GM12878 (cell line): ENCODE results near the gene NAV1. TPM values are rescaled to one million over a fixed set of nuclear protein-coding genes. Genes with fewer than 3 reads are reported as not detected.

Experiments
- ATAC-seq: fragments of 200-7000 bp; cut with Tn5 transposase; 3 replicates; pipeline ENCODE4 v1.9.1; 2020; ENCODE audit warnings: mild to moderate bottlenecking, moderate library complexity
- BruUV-seq: library from RNA; stranded (reverse); fragments of 400-500 nt; replicated peaks from 2 replicates; lab custom pipeline; 2021; lab: Mats Ljungman, UMichigan
- CTCF ChIA-PET: fragments of 300-600 bp; sonication (Branson Sonifier 250); formaldehyde crosslinking; extraction: SDS; loops from one replicate; lab custom pipeline; 2021; ENCODE audit warnings: inconsistent platforms; lab: Yijun Ruan, JAX
- POLR2A ChIA-PET: fragments of 350-600 bp; formaldehyde crosslinking; extraction: SDS; loops from one replicate; lab custom pipeline; 2021; ENCODE audit warnings: inconsistent platforms; lab: Charles Lee
- RAD21 ChIA-PET: fragments of 300-600 bp; sonication (Branson Sonifier 250); formaldehyde crosslinking; loops from one replicate; lab custom pipeline; 2023; ENCODE audit warnings: antibody characterized with exemption; ENCODE audit not compliant: unreplicated experiment; lab: Charles Lee
- SMC1A ChIA-PET: fragments of 300-600 bp; sonication (Branson Sonifier 250); formaldehyde crosslinking; loops from one replicate; lab custom pipeline; 2023; ENCODE audit not compliant: unreplicated experiment, uncharacterized antibody; lab: Charles Lee
- DNase-seq: peaks from one replicate; pipeline ENCODE4 v3.0.0-alpha.2; 2011; ENCODE audit warnings: low read depth, low spot score
- FAIRE-seq: peaks from 3 replicates; lab custom pipeline; 2011; peaks lifted over from hg19 to GRCh38; lab: Jason Lieb, UNC
- H2AFZ ChIP-seq: 2 replicates; pipeline ENCODE4 v1.6.0; 2011; ENCODE audit warnings: low read depth, low read length, control low read depth; ENCODE audit not compliant: control insufficient read depth
- H3K27ac ChIP-seq: 2 replicates; pipeline ENCODE4 v1.5.1; 2011; ENCODE audit warnings: control low read depth; ENCODE audit not compliant: control insufficient read depth, insufficient read depth
- H3K27me3 ChIP-seq, 2 experiments: replicated peaks in 1 of 2; 2 replicates each; pipeline versions ENCODE4 v1.6.0 to v1.6.1; 2011; ENCODE audit warnings: low read length in 1 of 2; ENCODE audit not compliant: control insufficient read depth in 2 of 2, insufficient read depth in 2 of 2
- H3K36me3 ChIP-seq, 2 experiments: 2 replicates each; pipeline ENCODE4 v1.5.1; 2011; ENCODE audit warnings: low read length in 1 of 2; ENCODE audit not compliant: control insufficient read depth in 2 of 2, insufficient read depth in 2 of 2
- H3K4me1 ChIP-seq: 2 replicates; pipeline ENCODE4 v1.6.1; 2011; ENCODE audit warnings: mild to moderate bottlenecking, low read length, moderate library complexity, mixed read lengths; ENCODE audit not compliant: control insufficient read depth, insufficient read depth
- H3K4me2 ChIP-seq: 2 replicates; pipeline ENCODE4 v1.6.0; 2011; ENCODE audit warnings: control low read depth; ENCODE audit not compliant: control insufficient read depth, insufficient read depth
- H3K4me3 ChIP-seq: fragments of 200-600 bp; sonication (generic); 2 replicates; pipeline ENCODE4 v1.5.1; 2016
- H3K79me2 ChIP-seq: 2 replicates; pipeline ENCODE4 v1.6.0; 2011; ENCODE audit warnings: low read length; ENCODE audit not compliant: control insufficient read depth, insufficient read depth
- H3K9ac ChIP-seq: 2 replicates; pipeline ENCODE4 v1.8.0; 2011; ENCODE audit warnings: low read length, control low read depth, mixed read lengths; ENCODE audit not compliant: control insufficient read depth, insufficient read depth
- H3K9me3 ChIP-seq: replicated peaks from 3 replicates; pipeline ENCODE4 v1.5.1; 2011; ENCODE audit warnings: mild to moderate bottlenecking, low read length; ENCODE audit not compliant: control insufficient read depth, insufficient read depth
- H4K20me1 ChIP-seq: 2 replicates; pipeline ENCODE4 v1.6.0; 2011; ENCODE audit not compliant: control insufficient read depth, insufficient read depth
- BMI1 ChIP-seq: fragments of 450-650 bp; IDR thresholded peaks from 2 replicates; pipeline ENCODE4 v1.6.1; 2016; ENCODE audit warnings: mild to moderate bottlenecking, moderate library complexity, borderline replicate concordance
- EGR1 ChIP-seq, 2 experiments: IDR thresholded peaks; 1 replicate in 1 of 2; 2 replicates in 1 of 2; pipeline ENCODE4 v1.6.1; 2011 to 2012; ENCODE audit warnings: low read depth in 2 of 2, low read length in 2 of 2, borderline replicate concordance in 1 of 2, mild to moderate bottlenecking in 1 of 2, moderate library complexity in 1 of 2
- JUND ChIP-seq: IDR thresholded peaks from 2 replicates; pipeline ENCODE4 v1.6.1; 2012; ENCODE audit warnings: low read depth, mild to moderate bottlenecking, low read length, improper control_type of control experiment, moderate library complexity
- MYB ChIP-seq: fragments of 150-350 bp; IDR thresholded peaks from 2 replicates; pipeline ENCODE4 v1.6.1; 2014; ENCODE audit warnings: mild to moderate bottlenecking, low read depth, low read length, borderline replicate concordance
- NFIC ChIP-seq: IDR thresholded peaks from 2 replicates; pipeline ENCODE4 v1.6.1; 2012; ENCODE audit warnings: low read depth, mild to moderate bottlenecking, inconsistent platforms, low read length, moderate library complexity
- SMC3 ChIP-seq: IDR thresholded peaks from 2 replicates; pipeline ENCODE4 v1.6.1; 2011; ENCODE audit warnings: low read length, improper control_type of control experiment, borderline replicate concordance
- TCF12 ChIP-seq: IDR thresholded peaks from 2 replicates; pipeline ENCODE4 v1.6.1; 2011; ENCODE audit warnings: low read depth, mild to moderate bottlenecking, low read length
- ZNF207 ChIP-seq: fragments of 450-650 bp; IDR thresholded peaks from 2 replicates; pipeline ENCODE4 v1.6.1; 2014; ENCODE audit warnings: antibody characterized with exemption, mild to moderate bottlenecking, borderline replicate concordance
- ZNF217 ChIP-seq: fragments of 450-650 bp; IDR thresholded peaks from 2 replicates; pipeline ENCODE4 v1.6.1; 2017; ENCODE audit warnings: antibody characterized with exemption, mild to moderate bottlenecking
- WGBS: methylation state at CpG from one replicate; pipeline ENCODE4 v1.1.6; 2016; ENCODE audit warnings: low lambda C conversion rate; ENCODE audit not compliant: insufficient replicate concordance, insufficient coverage; ENCODE audit errors: missing lambda C conversion rate; 5-methylcytosine and 5-hydroxymethylcytosine counted together
- in situ Hi-C: fragments of 300-500 bp; cut with MboI; formaldehyde crosslinking; loops from 9 replicates; pipeline ENCODE4 v1.14.3; 2018; ENCODE audit warnings: mixed read lengths
- intact Hi-C: fragments of 100-400 bp; cut with micrococcal nuclease; formaldehyde crosslinking; loops from one replicate; pipeline ENCODE4 v1.14.2; 2022; ENCODE audit not compliant: unreplicated experiment
- polyA plus RNA-seq, 11 experiments: library from polyadenylated mRNA; depleted of rRNA in 4 of 11; unstranded in 6 of 11; stranded (reverse) in 5 of 11; fragments of >200 nt; fragmentation: Nextera tagmentation in 4 of 11; fragmentation: Illumina TruSeq in 1 of 11; extraction: Ambion mirVana in 4 of 11; extraction: Trizol in 1 of 11; gene quantifications; 1 replicate in 1 of 11; 2 replicates in 10 of 11; pipeline versions ENCODE4 v1.2.1 to v1.2.3, GENCODE V29; 2011 to 2016; ENCODE audit warnings: inconsistent platforms in 2 of 11, missing spikeins in 2 of 11, low read depth in 1 of 11
- total RNA-seq, 4 experiments: library from RNA; depleted of rRNA in 3 of 4; stranded (reverse); fragments of >200 nt in 3 of 4; fragmentation: Illumina TruSeq in 1 of 4; extraction: Trizol in 1 of 4; gene quantifications; 2 replicates each; pipeline versions ENCODE4 v1.2.1 to v1.2.3, GENCODE V29; 2013 to 2021

Gene NAV1
- total and polyA plus RNA-seq, 10 of the 15 experiments (the other 5 are each of a cell fraction or from before 2014, with no cell fraction given) = 0.04 to 1.3 (median 0.36) TPM

DNA sequence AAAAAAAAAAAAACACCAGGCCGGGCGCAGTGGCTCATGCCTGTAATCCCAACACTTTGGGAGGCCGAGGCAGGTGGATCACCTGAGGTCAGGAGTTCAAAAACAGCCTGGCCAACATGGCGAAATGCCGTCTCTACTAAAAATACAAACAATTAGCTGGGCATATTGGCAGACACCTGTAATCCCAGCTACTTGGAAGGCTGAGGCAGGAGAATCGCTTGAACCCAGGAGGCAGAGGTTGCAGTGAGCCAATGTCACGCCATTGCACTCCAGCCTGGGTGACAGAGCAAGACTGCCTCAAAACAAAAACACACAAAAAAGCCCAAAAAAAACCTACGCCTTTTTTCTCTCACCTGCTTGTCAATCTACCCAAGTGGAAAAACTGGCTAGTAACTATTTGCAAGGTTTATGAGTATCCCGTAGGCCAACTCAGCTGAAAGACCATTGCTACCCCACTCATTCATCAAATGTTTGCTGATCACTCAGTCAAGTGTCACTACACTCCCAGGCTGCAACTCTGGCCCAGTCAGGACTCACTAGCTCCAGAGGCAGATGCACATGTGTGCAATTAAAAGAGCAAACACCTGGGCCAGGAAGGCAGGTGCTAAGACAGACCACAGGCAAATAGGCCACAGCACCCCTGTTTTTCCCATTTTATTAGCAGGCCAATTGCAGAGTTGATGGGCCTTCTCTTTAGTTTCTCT lies 34.0 kb upstream of the NAV1 start:
- ChIA-PET POLR2A (no interaction called here), RAD21 (interaction anchor here (1.8 to 15.3 kb wide), 3 partner anchors 8 to 57 kb away, joined by 5 to 505 read pairs (median 22); no protein-coding TSS in a partner anchor), CTCF (interaction anchor here (1.0 to 13.1 kb wide), 5 partner anchors 7 to 69 kb away, joined by 3 to 198 read pairs (median 19); no protein-coding TSS in a partner anchor)
- no peaks in the 10 kb centered on the region for H4K20me1 ChIP-seq
- ATAC-seq (no peak), DNase-seq (no peak), FAIRE-seq (no peak)
- intact Hi-C loops (no loop called here), in situ Hi-C loops (no loop called here)
- H3K4me1 ChIP-seq = peaks cover 19% of the 10 kb centered on the region
- no TSS peak for BruUV-seq
- H2AFZ ChIP-seq = no peak overlapping the region
- no peaks in the 10 kb centered on the region; a peak in 1 of 4 replicates for H3K36me3 ChIP-seq
- H3K27me3 ChIP-seq = no peaks in the 10 kb centered on the region
- H3K9me3 ChIP-seq = no peaks in the 10 kb centered on the region
- H3K27ac ChIP-seq = no peak overlapping the region
- WGBS = 77% methylated on average over 7 of the region's 9 CpGs
- peaks cover 29% of the 10 kb centered on the region for H3K79me2 ChIP-seq
- H3K4me2 ChIP-seq = peak overlapping the region; percentile 98
- H3K4me3 ChIP-seq = peak overlapping the region; percentile 95; the same call in 1 of the 2 replicates
- no peak overlapping the region for H3K9ac ChIP-seq
- no peak for TF ChIP-seq SMC3
- no peak for TF ChIP-seq EGR1 (IDR thresholded peaks at IDR 0.05; ENCODE audit: borderline replicate concordance in 1 of 2, low read depth in 2 of 2, low read length in 2 of 2)
- no peak for TF ChIP-seq NFIC
- no peak for TF ChIP-seq BMI1
- no peak for TF ChIP-seq JUND
- no peak for TF ChIP-seq ZNF217
- no peak for TF ChIP-seq ZNF207
- TF ChIP-seq TCF12 = no peak
- no peak for TF ChIP-seq MYB
- TF ChIP-seq, all 136 proteins: peak for 0
- SMC1A ChIA-PET = interaction anchor here (1.1 to 18.7 kb wide), 4 partner anchors 8 to 57 kb away, joined by 3 to 514 read pairs (median 7); no protein-coding TSS in a partner anchor
